ENCODE data around the gene C11orf54.
A peak's percentile ranks its signal among the peaks of the same experiment; 100 is the strongest.
"Not testable (repeated sequence)": the region's sequence is repeated elsewhere in the genome, so short reads cannot be mapped to it uniquely, and the experiment has no call there.

C11orf54 gene

DNA sequence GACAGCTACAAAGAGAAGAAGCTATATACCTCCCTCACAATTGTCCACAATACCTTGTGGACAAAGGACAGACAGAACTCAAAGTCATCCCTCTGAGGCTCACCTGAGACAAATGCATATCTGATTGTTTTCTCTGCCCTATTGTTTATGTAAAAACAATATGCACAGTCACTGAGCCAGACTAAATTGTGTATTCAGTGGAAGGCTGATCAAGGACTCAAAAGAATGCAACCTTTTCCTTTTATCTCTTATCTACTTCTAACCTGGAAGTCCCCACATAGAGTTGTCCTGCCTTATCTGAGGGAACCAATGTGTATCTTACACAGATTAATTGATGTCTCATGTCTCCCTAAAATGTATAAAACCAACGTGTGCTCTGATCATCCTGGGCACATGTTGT, 28.7 kb downstream of the C11orf54 start:
- TF ChIP-seq, protein P1, sequence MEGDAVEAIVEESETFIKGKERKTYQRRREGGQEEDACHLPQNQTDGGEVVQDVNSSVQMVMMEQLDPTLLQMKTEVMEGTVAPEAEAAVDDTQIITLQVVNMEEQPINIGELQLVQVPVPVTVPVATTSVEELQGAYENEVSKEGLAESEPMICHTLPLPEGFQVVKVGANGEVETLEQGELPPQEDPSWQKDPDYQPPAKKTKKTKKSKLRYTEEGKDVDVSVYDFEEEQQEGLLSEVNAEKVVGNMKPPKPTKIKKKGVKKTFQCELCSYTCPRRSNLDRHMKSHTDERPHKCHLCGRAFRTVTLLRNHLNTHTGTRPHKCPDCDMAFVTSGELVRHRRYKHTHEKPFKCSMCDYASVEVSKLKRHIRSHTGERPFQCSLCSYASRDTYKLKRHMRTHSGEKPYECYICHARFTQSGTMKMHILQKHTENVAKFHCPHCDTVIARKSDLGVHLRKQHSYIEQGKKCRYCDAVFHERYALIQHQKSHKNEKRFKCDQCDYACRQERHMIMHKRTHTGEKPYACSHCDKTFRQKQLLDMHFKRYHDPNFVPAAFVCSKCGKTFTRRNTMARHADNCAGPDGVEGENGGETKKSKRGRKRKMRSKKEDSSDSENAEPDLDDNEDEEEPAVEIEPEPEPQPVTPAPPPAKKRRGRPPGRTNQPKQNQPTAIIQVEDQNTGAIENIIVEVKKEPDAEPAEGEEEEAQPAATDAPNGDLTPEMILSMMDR (IDR thresholded peaks at IDR 0.05; ENCODE audit: low read depth, low read length), result no peak
- H3K9me3 ChIP-seq (ENCODE audit: severe bottlenecking), result no peaks in the 10 kb centered on the region

DNA sequence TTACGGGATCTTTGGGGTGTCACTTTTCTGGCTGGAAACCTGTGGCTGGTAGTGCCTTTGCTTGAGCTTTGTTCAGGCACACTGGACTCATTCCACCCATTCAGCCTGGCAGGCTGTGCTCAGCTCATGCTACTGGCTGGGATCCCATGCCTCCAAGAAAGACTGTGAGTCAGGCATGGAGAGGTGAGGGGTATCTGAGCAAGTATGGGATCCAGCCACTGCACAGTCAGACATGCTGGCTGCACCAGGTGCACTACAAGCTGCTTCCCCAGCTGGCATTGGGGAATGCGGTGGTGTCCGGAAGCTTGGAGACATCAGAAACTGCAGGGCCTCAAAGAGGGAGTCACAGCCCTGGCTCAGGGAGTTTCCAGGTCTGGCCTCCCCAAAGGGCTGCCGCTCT, 30.7 kb downstream of the C11orf54 start:
- H3K36me3 ChIP-seq, result no peaks in the 10 kb centered on the region
- TF ChIP-seq, protein P1 (IDR thresholded peaks at IDR 0.05; ENCODE audit: low read depth, low read length), result no peak
- no peaks in the 10 kb centered on the region for H3K27me3 ChIP-seq (ENCODE audit: insufficient read depth, low read depth, severe bottlenecking)
- no peak for DNase-seq
- H3K4me3 ChIP-seq (ENCODE audit: low read depth, low read length), result no peak overlapping the region
- no peaks in the 10 kb centered on the region for H3K9me3 ChIP-seq (ENCODE audit: severe bottlenecking)
- H3K27ac ChIP-seq, result no peak overlapping the region

More for the DNA sequence above, 28.7 kb downstream of the C11orf54 start:
- no peak for DNase-seq
- no peaks in the 10 kb centered on the region for H3K36me3 ChIP-seq
- H3K4me3 ChIP-seq (ENCODE audit: low read depth, low read length), result no peak overlapping the region
- no peak overlapping the region for H3K27ac ChIP-seq
- no peaks in the 10 kb centered on the region for H3K27me3 ChIP-seq (ENCODE audit: insufficient read depth, low read depth, severe bottlenecking)

DNA sequence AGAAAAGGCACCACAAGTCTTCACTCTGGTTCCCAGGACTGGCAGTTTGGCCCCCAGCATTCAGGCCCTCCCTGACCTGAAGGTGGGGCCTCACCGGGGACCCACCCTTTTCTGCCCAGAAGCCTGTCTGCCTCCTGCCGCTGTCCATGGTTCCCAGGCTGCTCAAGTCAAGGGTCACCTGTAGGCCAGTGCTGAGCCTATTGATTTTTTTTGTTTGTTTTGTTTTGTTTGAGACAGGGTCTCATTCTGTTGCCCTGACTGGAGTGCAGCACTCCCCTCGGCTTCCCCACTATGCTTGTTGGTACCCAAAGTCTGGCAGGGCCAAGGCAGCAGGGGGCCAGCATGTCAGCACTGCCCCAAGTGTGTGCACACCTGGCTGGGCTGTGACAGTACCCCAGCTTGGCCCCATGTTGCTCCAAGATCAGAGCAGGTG, 31.6 kb downstream of the C11orf54 start:
- no peaks in the 10 kb centered on the region for H3K9me3 ChIP-seq (ENCODE audit: severe bottlenecking)
- no peak for DNase-seq
- H3K36me3 ChIP-seq, result no peaks in the 10 kb centered on the region
- H3K27ac ChIP-seq, result no peak overlapping the region
- H3K4me3 ChIP-seq (ENCODE audit: low read depth, low read length), result no peak overlapping the region
- TF ChIP-seq, protein P1 (IDR thresholded peaks at IDR 0.05; ENCODE audit: low read depth, low read length), result no peak
- no peaks in the 10 kb centered on the region for H3K27me3 ChIP-seq (ENCODE audit: insufficient read depth, low read depth, severe bottlenecking)

DNA sequence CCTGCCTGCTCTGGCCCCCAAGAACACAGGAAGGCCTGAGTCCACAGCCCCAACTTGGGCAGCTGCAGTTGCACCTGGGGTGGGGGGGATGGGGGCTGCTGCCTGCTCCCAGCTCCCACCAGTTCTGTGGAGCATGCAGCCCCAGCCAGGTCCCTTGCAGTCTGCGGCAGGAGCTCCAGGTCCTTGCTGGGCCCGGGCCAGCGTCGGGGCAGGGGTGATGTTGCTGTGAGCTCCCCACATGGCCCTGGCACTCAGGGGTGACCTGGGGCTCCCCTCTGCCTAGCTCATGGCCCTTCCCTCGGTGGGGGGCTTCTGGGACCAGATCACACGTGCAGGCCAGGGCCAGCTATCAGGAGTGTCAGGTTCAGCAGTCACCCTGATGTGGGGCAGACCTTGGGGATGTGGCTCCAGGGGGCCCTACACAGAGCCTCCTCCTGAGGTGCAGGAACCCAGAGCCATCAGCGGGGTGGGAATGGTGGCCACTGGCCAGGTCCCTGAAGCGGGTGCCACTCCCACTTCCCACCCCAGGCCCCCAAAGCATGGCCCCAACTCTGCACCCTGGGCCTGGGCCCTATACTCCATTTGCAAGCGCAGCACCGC, 32.2 kb downstream of the C11orf54 start:
- TF ChIP-seq, protein P1 (IDR thresholded peaks at IDR 0.05; ENCODE audit: low read depth, low read length), result no peak
- H3K36me3 ChIP-seq, result no peaks in the 10 kb centered on the region
- no peak overlapping the region for H3K27ac ChIP-seq
- no peak overlapping the region for H3K4me3 ChIP-seq (ENCODE audit: low read depth, low read length)
- DNase-seq, result no peak
- no peaks in the 10 kb centered on the region for H3K9me3 ChIP-seq (ENCODE audit: severe bottlenecking)
- no peaks in the 10 kb centered on the region for H3K27me3 ChIP-seq (ENCODE audit: insufficient read depth, low read depth, severe bottlenecking)

DNA sequence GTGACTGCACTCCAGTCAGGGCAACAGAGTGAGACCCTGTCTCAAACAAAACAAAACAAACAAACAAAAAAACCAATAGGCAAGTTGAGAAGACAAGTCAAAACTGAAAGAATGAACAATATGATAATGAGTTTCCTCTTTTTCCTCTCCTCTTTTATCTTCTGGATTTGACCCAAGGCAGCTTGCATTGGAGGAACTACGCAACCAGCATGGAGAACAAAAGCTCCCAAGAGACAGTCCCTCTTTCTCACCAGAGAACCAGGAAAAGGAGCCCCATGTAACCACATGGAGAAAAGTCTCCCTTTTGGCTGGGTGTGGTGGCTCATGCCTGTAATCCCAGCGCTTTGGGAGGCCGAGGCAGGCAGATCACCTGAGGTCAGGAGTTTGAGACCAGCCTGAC, 33.1 kb downstream of the C11orf54 start:
- H3K27ac ChIP-seq, result not testable (repeated sequence)

DNA sequence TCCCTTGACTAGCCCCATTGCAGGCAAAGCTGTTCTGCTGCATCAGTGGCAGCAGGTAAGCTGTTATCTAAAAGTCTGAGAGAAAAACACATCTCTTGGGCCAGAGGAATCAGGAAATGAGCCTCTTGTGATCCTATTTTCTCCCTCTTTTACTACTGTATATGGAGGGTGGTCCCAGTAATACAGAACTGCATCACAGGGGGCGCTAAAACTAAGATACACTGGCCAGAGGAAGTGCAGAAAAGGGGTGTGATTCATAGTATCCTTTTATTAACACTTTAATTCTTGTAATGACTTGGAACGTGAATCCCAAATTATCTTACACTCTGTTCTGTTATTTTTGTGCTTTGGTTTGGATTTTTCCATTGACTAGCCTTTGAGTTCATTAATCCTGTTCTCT, 33.8 kb downstream of the C11orf54 start:
- DNase-seq, result peak; percentile 19
- Histone ChIP-seq H3K27me3 (ENCODE audit: insufficient read depth, low read depth, severe bottlenecking) (no peaks in the 10 kb centered on the region), H3K9me3 (ENCODE audit: severe bottlenecking) (no peaks in the 10 kb centered on the region), H3K4me3 (ENCODE audit: low read depth, low read length) (no peak overlapping the region), H3K27ac (no peak overlapping the region), H3K36me3 (no peaks in the 10 kb centered on the region)
- TF ChIP-seq, protein P1 (IDR thresholded peaks at IDR 0.05; ENCODE audit: low read depth, low read length), result peak; percentile 35

More for the DNA sequence above, 33.1 kb downstream of the C11orf54 start:
- H3K27me3 ChIP-seq (ENCODE audit: insufficient read depth, low read depth, severe bottlenecking); H3K4me3 ChIP-seq (ENCODE audit: low read depth, low read length); H3K9me3 ChIP-seq (ENCODE audit: severe bottlenecking); DNase-seq; H3K36me3 ChIP-seq: not testable (repeated sequence)
